MM.1S (cell line): ENCODE data around the gene TNIK.

Source experiments
- DNase-seq: peaks from one replicate; pipeline ENCODE4 v3.0.0-alpha.2; 2015
- H2AFZ ChIP-seq: fragments of 300-600 bp; sonication (generic); 2 replicates; pipeline ENCODE4 v1.6.0; 2016; ENCODE audit warnings: antibody characterized with exemption, low read length
- H3F3A ChIP-seq: fragments of 300-600 bp; sonication (generic); 2 replicates; pipeline ENCODE4 v1.6.1; 2016; ENCODE audit warnings: mild to moderate bottlenecking, antibody characterized with exemption, low read length, moderate library complexity, mixed read lengths; ENCODE audit not compliant: insufficient read depth
- H3K27ac ChIP-seq: fragments of 300-600 bp; sonication (generic); 2 replicates; pipeline ENCODE4 v1.5.1; 2016; ENCODE audit warnings: mild to moderate bottlenecking, low read length
- H3K27me3 ChIP-seq: fragments of 300-600 bp; sonication (generic); replicated peaks from 2 replicates; pipeline ENCODE4 v1.6.0; 2016; ENCODE audit warnings: low read length; ENCODE audit not compliant: insufficient read depth
- H3K36me3 ChIP-seq: fragments of 300-600 bp; sonication (generic); replicated peaks from 2 replicates; pipeline ENCODE4 v1.6.1; 2016; ENCODE audit warnings: mild to moderate bottlenecking, low read length, mixed read lengths; ENCODE audit not compliant: insufficient read depth
- H3K4me1 ChIP-seq: fragments of 300-600 bp; sonication (generic); 2 replicates; pipeline ENCODE4 v1.6.1; 2016; ENCODE audit warnings: low read length, mixed read lengths
- H3K4me2 ChIP-seq: fragments of 300-600 bp; sonication (generic); 2 replicates; pipeline ENCODE4 v1.6.0; 2016; ENCODE audit warnings: low read depth, low read length
- H3K4me3 ChIP-seq: fragments of 300-600 bp; sonication (generic); 2 replicates; pipeline ENCODE4 v1.5.1; 2016; ENCODE audit warnings: low read length, mixed read lengths
- H3K79me2 ChIP-seq: fragments of 300-600 bp; sonication (generic); 2 replicates; pipeline ENCODE4 v1.6.1; 2016; ENCODE audit warnings: mixed run types, low read length, mixed read lengths
- H3K9ac ChIP-seq: fragments of 300-600 bp; sonication (generic); 2 replicates; pipeline ENCODE4 v1.6.1; 2016; ENCODE audit warnings: low read length, mixed read lengths
- H3K9me2 ChIP-seq: fragments of 300-600 bp; sonication (generic); replicated peaks from 2 replicates; pipeline ENCODE4 v1.6.1; 2016; ENCODE audit warnings: mild to moderate bottlenecking, low read length, mixed read lengths; ENCODE audit not compliant: insufficient read depth
- H3K9me3 ChIP-seq: fragments of 300-600 bp; sonication (generic); replicated peaks from 2 replicates; pipeline ENCODE4 v1.6.1; 2016; ENCODE audit warnings: mild to moderate bottlenecking, low read length, mixed read lengths; ENCODE audit not compliant: insufficient read depth
- H4K20me1 ChIP-seq: fragments of 300-600 bp; sonication (generic); 2 replicates; pipeline ENCODE4 v1.6.1; 2016; ENCODE audit warnings: mild to moderate bottlenecking, low read length, moderate library complexity, mixed read lengths; ENCODE audit not compliant: insufficient read depth
- EZH2 ChIP-seq: fragments of 300-600 bp; sonication (generic); optimal IDR thresholded peaks from 2 replicates; pipeline ENCODE3; 2017; ENCODE audit warnings: low read depth, mild to moderate bottlenecking, antibody characterized with exemption, low read length, mixed read lengths
- EZH2phosphoT487 ChIP-seq: fragments of 300-600 bp; sonication (generic); IDR thresholded peaks from 2 replicates; pipeline ENCODE4 v1.6.1; 2018; ENCODE audit warnings: antibody characterized with exemption, low read length
- TF ChIP-seq, protein P1 (sequence below): fragments of 300-600 bp; sonication (generic); IDR thresholded peaks from 2 replicates; pipeline ENCODE4 v1.5.1; 2016; ENCODE audit warnings: antibody characterized with exemption, low read length, mixed read lengths

TNIK gene

DNA sequence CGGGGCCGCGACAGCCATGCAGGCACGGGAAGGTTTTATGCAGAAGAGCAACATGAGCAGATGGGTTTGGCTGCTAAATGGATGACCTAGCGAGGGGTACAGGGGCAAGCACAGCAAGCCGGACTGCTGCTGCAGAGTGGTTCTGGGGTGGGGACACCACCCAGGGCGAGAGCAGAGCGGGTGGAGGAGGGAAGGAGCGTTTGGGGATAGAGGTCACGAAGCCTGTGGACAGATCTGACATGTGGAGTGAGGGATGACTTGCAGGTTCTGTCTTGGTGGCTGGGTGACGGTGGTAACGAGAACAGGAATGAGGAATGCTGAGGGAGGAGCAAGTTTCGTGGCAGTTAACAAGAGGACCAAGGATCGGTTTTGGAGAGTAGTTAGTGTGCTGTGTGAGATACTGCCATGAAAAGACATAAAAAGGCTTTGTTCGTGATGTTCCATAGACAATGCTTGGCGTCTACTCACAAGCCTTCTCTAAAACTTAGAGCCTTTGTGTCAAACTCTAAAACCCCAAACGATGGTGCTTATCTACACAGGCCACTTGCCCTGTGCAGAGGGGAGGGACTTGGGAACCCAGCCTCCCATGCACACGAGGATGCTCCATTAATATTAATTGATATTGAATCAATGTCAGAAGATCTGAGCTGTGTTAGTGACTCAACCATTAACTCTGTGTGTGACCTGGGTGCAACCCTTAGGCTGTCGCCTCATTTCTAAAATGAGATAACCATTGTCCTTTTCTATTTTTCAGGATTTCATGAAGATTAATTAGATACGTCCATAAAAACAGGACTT lies 301.0 kb downstream of the TNIK start:
- Histone ChIP-seq H3F3A (no peaks in the 10 kb centered on the region), H3K27me3 (no peaks in the 10 kb centered on the region), H3K27ac (no peak overlapping the region)

DNA sequence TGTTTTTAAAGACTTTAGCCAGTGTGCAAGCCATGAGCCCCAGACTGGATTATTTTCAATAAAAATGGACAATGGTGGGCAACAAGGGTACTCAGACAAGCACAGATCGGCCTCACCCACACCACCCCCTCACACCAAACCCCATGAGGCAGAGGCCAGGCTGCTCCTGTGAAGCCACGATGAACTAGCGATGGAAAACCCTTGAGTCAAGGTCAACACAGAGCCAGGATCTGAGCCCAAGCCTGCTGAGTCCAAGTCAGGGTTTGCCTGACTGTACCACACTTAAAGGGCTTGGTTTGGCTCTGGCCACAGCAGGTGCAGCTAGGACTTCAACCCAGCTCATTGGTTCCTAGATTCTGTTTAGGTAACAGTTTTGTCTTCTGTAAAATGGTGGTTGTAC lies 302.2 kb downstream of the TNIK start:
- no peaks in the 10 kb centered on the region for H4K20me1 ChIP-seq
- 0 out of 2 replicates have a peak, but pooled peaks cover 4% of the 10 kb centered on the region for H3K4me1 ChIP-seq
- no peaks in the 10 kb centered on the region for H3K79me2 ChIP-seq
- H3K9me2 ChIP-seq, result no peaks in the 10 kb centered on the region
- no peaks in the 10 kb centered on the region for H3K36me3 ChIP-seq
- H3F3A ChIP-seq, result no peaks in the 10 kb centered on the region
- no peak for TF ChIP-seq EZH2
- TF ChIP-seq EZH2phosphoT487, result no peak
- TF ChIP-seq, protein P1, sequence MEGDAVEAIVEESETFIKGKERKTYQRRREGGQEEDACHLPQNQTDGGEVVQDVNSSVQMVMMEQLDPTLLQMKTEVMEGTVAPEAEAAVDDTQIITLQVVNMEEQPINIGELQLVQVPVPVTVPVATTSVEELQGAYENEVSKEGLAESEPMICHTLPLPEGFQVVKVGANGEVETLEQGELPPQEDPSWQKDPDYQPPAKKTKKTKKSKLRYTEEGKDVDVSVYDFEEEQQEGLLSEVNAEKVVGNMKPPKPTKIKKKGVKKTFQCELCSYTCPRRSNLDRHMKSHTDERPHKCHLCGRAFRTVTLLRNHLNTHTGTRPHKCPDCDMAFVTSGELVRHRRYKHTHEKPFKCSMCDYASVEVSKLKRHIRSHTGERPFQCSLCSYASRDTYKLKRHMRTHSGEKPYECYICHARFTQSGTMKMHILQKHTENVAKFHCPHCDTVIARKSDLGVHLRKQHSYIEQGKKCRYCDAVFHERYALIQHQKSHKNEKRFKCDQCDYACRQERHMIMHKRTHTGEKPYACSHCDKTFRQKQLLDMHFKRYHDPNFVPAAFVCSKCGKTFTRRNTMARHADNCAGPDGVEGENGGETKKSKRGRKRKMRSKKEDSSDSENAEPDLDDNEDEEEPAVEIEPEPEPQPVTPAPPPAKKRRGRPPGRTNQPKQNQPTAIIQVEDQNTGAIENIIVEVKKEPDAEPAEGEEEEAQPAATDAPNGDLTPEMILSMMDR, result no peak
- no peak for DNase-seq
- no peaks in the 10 kb centered on the region for H3K9me3 ChIP-seq
- H3K4me2 ChIP-seq, result no peak overlapping the region
- H3K4me3 ChIP-seq, result no peak overlapping the region
- H3K27ac ChIP-seq, result no peak overlapping the region
- no peak overlapping the region for H3K9ac ChIP-seq
- H3K27me3 ChIP-seq, result no peaks in the 10 kb centered on the region
- no peak overlapping the region for H2AFZ ChIP-seq

More for the DNA sequence above, 301.0 kb downstream of the TNIK start:
- H3K79me2 ChIP-seq, result no peaks in the 10 kb centered on the region
- TF ChIP-seq EZH2 (no peak), EZH2phosphoT487 (no peak)
- TF ChIP-seq, protein P1, result no peak
- H3K4me2 ChIP-seq, result no peak overlapping the region
- H3K9me2 ChIP-seq, result no peaks in the 10 kb centered on the region
- H3K4me3 ChIP-seq, result no peak overlapping the region
- no peak overlapping the region for H2AFZ ChIP-seq
- no peak for DNase-seq
- no peaks in the 10 kb centered on the region for H4K20me1 ChIP-seq
- no peaks in the 10 kb centered on the region for H3K36me3 ChIP-seq
- no peak overlapping the region for H3K9ac ChIP-seq
- 0 out of 2 replicates have a peak, but pooled peaks cover 5% of the 10 kb centered on the region for H3K4me1 ChIP-seq
- H3K9me3 ChIP-seq, result no peaks in the 10 kb centered on the region

DNA sequence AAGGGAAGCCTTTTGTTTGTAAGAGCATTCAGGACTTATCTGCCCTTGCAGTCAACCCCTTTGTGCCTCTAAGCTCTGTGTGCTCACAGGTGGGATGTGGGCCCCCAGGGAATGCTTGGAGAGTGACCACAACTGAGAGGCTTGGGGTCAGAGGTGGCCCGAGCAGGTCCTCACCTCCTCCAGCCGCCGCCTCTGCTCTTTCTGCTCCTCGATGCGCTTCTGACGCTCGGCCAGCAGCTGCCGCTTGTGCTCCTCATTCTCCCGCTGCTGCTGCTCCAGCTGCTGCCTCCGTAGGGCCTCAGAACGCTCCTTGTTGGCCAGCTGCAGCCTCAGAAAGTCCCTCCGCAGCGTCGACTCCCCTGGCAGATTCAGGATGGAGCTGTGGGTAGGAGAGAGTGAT lies 302.9 kb downstream of the TNIK start:
- no peaks in the 10 kb centered on the region for H3K27me3 ChIP-seq
- no peaks in the 10 kb centered on the region for H3K36me3 ChIP-seq
- no peaks in the 10 kb centered on the region for H4K20me1 ChIP-seq
- TF ChIP-seq EZH2 (no peak), EZH2phosphoT487 (no peak)
- TF ChIP-seq, protein P1, result no peak
- H3K9me2 ChIP-seq, result no peaks in the 10 kb centered on the region
- no peak overlapping the region for H2AFZ ChIP-seq
- H3K9me3 ChIP-seq, result no peaks in the 10 kb centered on the region
- no peak overlapping the region for H3K27ac ChIP-seq
- H3K9ac ChIP-seq, result no peak overlapping the region
- H3K4me2 ChIP-seq, result no peak overlapping the region
- no peaks in the 10 kb centered on the region for H3K79me2 ChIP-seq
- DNase-seq, result no peak
- H3F3A ChIP-seq, result no peaks in the 10 kb centered on the region
- H3K4me3 ChIP-seq, result no peak overlapping the region
- no peaks in the 10 kb centered on the region for H3K4me1 ChIP-seq
